Transverse colon (tissue), 4 donors: ENCODE measurements around the gene B4GALT2.

Experiments used
- CTCF ChIP-seq, 5 experiments: fragments of 200-600 bp in 3 of 5; fragments of 450-650 bp in 2 of 5; sonication (generic) in 3 of 5; IDR thresholded peaks; 1 replicate in 2 of 5; 2 replicates in 3 of 5; pipeline ENCODE4 v1.5.1; 2016 to 2017; ENCODE audit warnings: antibody characterized with exemption in 5 of 5, inconsistent platforms in 3 of 5, mild to moderate bottlenecking in 2 of 5, moderate library complexity in 1 of 5
- POLR2A ChIP-seq: fragments of 450-650 bp; IDR thresholded peaks from one replicate; pipeline ENCODE4 v1.6.1; 2016; ENCODE audit warnings: antibody characterized with exemption, mild to moderate bottlenecking, moderate library complexity
- POLR2AphosphoS5 ChIP-seq, 3 donors: sonication (generic); formaldehyde crosslinking; IDR thresholded peaks; one replicate each; pipeline ENCODE4 v1.6.1; 2016; ENCODE audit warnings: antibody characterized with exemption in 3 of 3

- TF ChIP-seq CTCF (IDR thresholded peaks at IDR 0.05) (no peak), POLR2A (no peak), POLR2AphosphoS5 (IDR thresholded peaks at IDR 0.05) (no peak)
These were observed 25.0 kb upstream of the B4GALT2 start for GRCh38 chr1:43954036-43954435.
